ENCODE results near the gene CDS2. TPM values are rescaled to one million over a fixed set of nuclear protein-coding genes. Genes with fewer than 3 reads are reported as not detected.
A peak's percentile ranks its signal among the peaks of the same experiment; 100 is the strongest.

The CDS2 gene
- total and polyA plus RNA-seq, 9 donors: 11.4 to 54.6 (median 37.6) TPM

GRCh38 chr20:5173751-5174150 is 46.9 kb downstream of the CDS2 start:
- Histone ChIP-seq H3K36me3 (no peaks in the 10 kb centered on the region), H3K4me3 (no peak overlapping the region), H3K4me1 (ENCODE audit: insufficient read depth) (peaks cover 12% of the 10 kb centered on the region), H3K9me3 (no peaks in the 10 kb centered on the region), H3K27ac (no peak overlapping the region), H3K27me3 (no peaks in the 10 kb centered on the region)
- WGBS, 3 donors: 87 to 90% (median 89%) methylated on average over 4 of the region's 4 CpGs
- no peak for TF ChIP-seq POLR2A (IDR thresholded peaks at IDR 0.05)
- no peak for DNase-seq
- intact Hi-C loops (cut with DNase I): loop anchor here in 1 of 4 donors (5.0 kb wide), 1 partner anchor 46 kb away; the partner anchor contains the start of gene CDS2

- no peak overlapping the region for H3K27ac ChIP-seq
- peaks cover under 1% of the 10 kb centered on the region for H3K4me1 ChIP-seq (ENCODE audit: insufficient read depth)
- H3K4me3 ChIP-seq: no peak overlapping the region
- TF ChIP-seq POLR2A (IDR thresholded peaks at IDR 0.05) (no peak), EP300 (IDR thresholded peaks at IDR 0.05) (no peak), CTCF (IDR thresholded peaks at IDR 0.05) (no peak)
- DNase-seq: no peak
- 64 to 67% (median 67%) methylated on average over 6 of the region's 6 CpGs for WGBS, 3 donors
- intact Hi-C loops (cut with DNase I): no loop called here
- no peaks in the 10 kb centered on the region for H3K9me3 ChIP-seq
- no peaks in the 10 kb centered on the region for H3K27me3 ChIP-seq
- H3K36me3 ChIP-seq: no peaks in the 10 kb centered on the region
Observed at GRCh38 chr20:5177071-5177470, 50.3 kb downstream of the CDS2 start.

- 87 to 92% (median 89%) methylated on average over 3 of the region's 3 CpGs for WGBS, 3 donors
- Histone ChIP-seq H3K4me1 (ENCODE audit: insufficient read depth) (no peaks in the 10 kb centered on the region), H3K4me3 (no peak overlapping the region), H3K27me3 (no peaks in the 10 kb centered on the region), H3K27ac (no peak overlapping the region), H3K9me3 (no peaks in the 10 kb centered on the region), H3K36me3 (no peaks in the 10 kb centered on the region)
- no peak for DNase-seq
- TF ChIP-seq CTCF (IDR thresholded peaks at IDR 0.05) (no peak), EP300 (IDR thresholded peaks at IDR 0.05) (no peak), POLR2A (IDR thresholded peaks at IDR 0.05) (no peak)
- intact Hi-C loops (cut with DNase I): no loop called here
Observed at GRCh38 chr20:5178046-5178445, 51.2 kb downstream of the CDS2 start.

GRCh38 chr20:5180421-5180820 is 53.6 kb downstream of the CDS2 start:
- Histone ChIP-seq H3K27me3 (no peaks in the 10 kb centered on the region), H3K4me1 (ENCODE audit: insufficient read depth) (no peaks in the 10 kb centered on the region), H3K36me3 (no peaks in the 10 kb centered on the region), H3K4me3 (no peak overlapping the region), H3K27ac (no peak overlapping the region), H3K9me3 (no peaks in the 10 kb centered on the region)
- WGBS, 3 donors: 27 to 39% (median 28%) methylated on average over 1 of the region's 1 CpG
- no peak for DNase-seq
- intact Hi-C loops (cut with DNase I): no loop called here
- TF ChIP-seq POLR2A (IDR thresholded peaks at IDR 0.05): no peak
- no peak for TF ChIP-seq CTCF (IDR thresholded peaks at IDR 0.05)
- TF ChIP-seq EP300 (IDR thresholded peaks at IDR 0.05): no peak

- intact Hi-C loops (cut with DNase I): no loop called here
- H3K27me3 ChIP-seq: no peaks in the 10 kb centered on the region
- DNase-seq: peak in 1 of 5 donors; percentile 4
- H3K9me3 ChIP-seq: no peaks in the 10 kb centered on the region
- 13 to 32% (median 18%) methylated on average over 3 of the region's 3 CpGs for WGBS, 3 donors
- no peak overlapping the region for H3K4me3 ChIP-seq
- TF ChIP-seq POLR2A (IDR thresholded peaks at IDR 0.05) (no peak), EP300 (IDR thresholded peaks at IDR 0.05) (no peak), CTCF (IDR thresholded peaks at IDR 0.05) (no peak)
- no peaks in the 10 kb centered on the region for H3K4me1 ChIP-seq (ENCODE audit: insufficient read depth)
- no peaks in the 10 kb centered on the region for H3K36me3 ChIP-seq
- H3K27ac ChIP-seq: no peak overlapping the region
Observed at GRCh38 chr20:5180933-5181332, 54.1 kb downstream of the CDS2 start.

Data from ovary (tissue), 9 donors.